ENCODE results near the gene SH2D7.

Gene SH2D7

DNA sequence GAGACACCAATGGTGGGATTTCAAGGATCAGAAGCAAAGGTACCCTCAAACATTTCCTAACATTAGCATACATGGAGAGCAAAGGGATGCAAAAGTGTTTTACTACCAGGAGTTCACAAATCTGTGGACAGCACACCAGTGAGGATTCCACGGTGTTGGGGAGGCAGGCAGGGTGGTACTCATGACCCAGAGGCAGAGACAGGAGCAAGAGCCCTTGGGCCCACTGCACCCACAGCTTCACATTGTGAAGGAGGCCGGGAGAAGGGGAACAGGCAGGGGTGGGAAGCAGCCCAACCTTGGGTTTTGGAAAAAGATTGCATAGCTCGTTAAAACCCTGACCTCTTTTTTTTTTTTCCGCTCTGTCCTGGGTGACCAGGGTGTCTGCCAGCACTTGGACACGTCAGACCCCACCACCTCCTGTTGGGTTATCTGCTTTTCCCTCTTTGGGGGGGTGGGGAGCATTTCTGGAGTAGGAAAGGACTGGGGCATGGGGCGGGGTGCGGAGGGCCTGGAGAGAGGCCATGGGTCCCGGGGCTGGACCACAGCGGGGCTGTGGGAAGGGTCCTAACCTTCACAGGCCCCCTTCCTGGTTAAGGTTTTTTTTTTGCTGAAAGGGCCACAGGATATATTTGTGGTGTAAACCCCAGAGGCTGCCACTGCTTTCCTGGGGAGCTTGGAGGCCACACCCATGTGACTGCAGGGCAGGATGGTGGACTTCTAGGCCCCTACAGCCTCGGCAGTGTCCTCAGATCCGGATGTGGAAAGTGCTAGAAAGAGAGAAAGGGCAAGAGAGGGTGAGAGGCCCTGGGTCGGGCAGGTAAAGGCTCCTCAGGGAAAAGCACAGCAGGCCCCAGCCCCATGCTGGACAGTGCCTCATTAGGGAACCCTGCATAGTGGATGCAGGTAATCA lies 12.5 kb downstream of the SH2D7 start:
- DNase-seq = no peak

GRCh38 chr15:78105476-78106241 lies 13.3 kb downstream of the SH2D7 start:
- no peak for DNase-seq

DNA sequence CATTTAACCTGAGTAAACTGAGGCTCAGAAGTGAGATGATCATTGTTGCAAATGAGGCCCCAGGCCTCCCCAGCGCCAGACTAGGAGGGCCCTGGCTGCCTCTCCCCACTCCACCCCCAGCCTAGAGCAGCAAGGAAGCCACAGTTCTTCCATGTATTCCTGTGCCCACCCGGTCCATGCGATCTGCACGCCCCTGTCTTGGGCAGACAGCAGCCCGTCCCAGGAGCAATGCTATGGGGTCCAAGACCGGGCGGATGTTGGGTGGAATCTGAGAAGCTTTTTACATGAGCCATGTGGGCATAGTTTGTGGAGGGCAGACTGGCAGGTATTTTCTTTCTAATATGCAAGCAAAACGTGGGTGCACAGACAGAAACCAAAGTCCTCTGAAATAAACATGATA lies 15.1 kb downstream of the SH2D7 start:
- no peak for DNase-seq

- peak; percentile 89 for DNase-seq
Measured at GRCh38 chr15:78108300-78109084, 16.1 kb downstream of the SH2D7 start.

GRCh38 chr15:78109156-78109555 lies 16.8 kb downstream of the SH2D7 start:
- no peak for DNase-seq

DNA sequence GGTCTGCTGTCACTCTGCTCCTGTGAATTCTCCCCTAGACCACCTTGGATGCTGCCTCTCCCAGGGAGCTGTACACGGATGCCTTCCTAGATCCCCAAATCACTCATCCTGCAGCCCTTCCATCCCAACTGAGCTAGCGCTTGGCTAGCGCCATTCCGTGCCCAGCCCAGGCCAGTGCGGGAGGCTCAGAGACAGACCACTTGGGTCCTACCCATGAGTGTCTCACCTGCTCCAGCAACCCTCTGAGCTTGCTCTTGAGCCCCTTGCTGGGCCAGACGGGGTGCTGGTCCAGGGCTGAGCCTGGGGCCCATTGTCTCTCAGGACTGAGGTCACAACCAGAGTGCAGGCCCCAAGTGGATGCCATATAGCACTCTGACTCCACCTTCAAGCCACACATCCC lies 17.7 kb downstream of the SH2D7 start:
- no peak for DNase-seq

DNA sequence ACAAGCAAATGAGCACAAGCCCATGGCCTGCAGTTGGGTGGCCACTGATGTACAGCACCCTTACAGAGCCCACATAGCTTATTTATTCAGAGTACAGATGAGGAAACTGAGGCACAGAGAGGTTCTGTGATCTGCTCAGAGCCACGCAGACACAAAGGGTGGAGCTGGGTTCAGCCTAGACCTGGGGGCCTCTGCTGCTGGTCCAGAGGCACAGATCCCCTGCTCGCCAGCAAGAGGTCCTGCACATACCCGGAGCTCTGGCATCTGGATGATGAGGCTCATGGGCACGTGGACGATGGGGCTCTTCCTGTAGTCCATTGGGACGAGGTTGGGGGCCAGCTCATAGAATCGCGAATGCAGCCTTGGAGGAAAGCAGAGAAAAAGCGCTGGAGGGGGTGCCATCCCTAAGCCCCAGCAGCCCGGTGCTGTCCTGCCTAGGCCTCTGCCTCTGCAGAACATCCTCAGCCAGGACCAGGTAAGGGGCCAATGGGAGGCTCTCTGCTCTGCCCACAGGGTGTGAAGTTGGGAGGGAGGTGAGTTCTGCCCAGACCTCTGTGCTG lies 18.6 kb downstream of the SH2D7 start:
- DNase-seq = no peak

DNA sequence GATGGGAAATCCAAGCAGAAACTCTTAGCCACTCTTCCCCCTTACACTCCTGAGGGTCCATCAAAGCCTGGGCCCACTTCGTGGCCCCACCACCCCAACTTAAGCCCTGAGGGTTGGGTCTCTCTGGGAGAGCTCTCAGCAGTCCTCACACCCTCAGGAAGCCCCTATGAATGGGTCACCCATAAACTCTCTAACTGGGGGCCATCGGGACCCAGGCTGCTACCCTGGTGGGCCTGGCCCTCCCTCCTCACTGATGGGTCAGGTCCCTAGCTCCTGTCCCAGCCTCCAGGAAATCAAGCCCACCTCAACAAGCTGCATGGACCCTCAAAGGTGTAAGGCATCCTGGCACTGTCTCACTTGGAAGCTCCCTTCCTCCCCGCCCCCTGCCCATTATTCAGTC lies 19.4 kb downstream of the SH2D7 start:
- DNase-seq = no peak

DNA sequence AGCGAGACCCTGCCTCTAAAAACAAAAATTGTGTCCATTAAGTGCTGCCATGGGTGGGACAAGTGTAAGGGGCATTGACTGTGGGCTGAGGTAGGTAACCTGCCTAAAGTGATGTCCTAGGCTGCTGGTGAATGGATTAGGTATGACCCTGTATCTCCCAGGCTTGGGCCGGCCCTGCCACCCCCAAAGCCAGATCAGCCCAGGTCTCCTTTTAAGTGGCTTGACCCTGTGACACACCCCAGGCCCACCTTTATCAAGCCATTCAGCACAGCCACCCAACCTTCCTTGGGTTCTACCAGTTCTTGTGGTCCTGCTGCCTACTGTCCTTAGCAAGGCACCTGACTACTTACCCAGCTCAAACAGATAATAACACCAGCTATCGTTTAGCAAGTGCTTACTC lies 20.2 kb downstream of the SH2D7 start:
- DNase-seq = no peak

DNA sequence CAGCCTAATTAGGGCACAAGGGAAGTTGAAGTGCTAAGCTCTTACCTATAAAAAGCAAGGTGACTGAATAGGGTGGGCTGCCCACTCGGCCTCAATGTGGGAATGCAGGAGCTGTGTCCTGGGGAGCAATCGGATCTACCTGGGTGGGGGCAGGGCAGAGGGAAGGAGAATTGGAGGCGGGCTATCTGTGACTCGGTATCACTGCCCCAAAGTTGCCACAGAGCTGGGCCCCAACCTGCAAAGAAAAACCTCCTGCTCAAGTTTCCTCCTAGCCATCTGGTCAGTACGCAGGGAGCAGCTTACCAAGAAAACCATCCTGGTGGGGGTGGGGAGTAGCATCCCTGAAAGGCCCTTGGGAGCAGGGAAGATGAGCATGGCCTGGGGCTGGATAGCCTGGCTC lies 28.2 kb downstream of the SH2D7 start:
- DNase-seq = no peak

GRCh38 chr15:78125267-78125666 lies 32.9 kb downstream of the SH2D7 start:
- no peak for DNase-seq

GRCh38 chr15:78127882-78128281 lies 35.5 kb downstream of the SH2D7 start:
- DNase-seq = no peak

GRCh38 chr15:78129077-78129750 lies 36.9 kb downstream of the SH2D7 start:
- DNase-seq = peak; percentile 9

- no peak for DNase-seq
Measured at GRCh38 chr15:78129751-78130287, 37.5 kb downstream of the SH2D7 start.

DNA sequence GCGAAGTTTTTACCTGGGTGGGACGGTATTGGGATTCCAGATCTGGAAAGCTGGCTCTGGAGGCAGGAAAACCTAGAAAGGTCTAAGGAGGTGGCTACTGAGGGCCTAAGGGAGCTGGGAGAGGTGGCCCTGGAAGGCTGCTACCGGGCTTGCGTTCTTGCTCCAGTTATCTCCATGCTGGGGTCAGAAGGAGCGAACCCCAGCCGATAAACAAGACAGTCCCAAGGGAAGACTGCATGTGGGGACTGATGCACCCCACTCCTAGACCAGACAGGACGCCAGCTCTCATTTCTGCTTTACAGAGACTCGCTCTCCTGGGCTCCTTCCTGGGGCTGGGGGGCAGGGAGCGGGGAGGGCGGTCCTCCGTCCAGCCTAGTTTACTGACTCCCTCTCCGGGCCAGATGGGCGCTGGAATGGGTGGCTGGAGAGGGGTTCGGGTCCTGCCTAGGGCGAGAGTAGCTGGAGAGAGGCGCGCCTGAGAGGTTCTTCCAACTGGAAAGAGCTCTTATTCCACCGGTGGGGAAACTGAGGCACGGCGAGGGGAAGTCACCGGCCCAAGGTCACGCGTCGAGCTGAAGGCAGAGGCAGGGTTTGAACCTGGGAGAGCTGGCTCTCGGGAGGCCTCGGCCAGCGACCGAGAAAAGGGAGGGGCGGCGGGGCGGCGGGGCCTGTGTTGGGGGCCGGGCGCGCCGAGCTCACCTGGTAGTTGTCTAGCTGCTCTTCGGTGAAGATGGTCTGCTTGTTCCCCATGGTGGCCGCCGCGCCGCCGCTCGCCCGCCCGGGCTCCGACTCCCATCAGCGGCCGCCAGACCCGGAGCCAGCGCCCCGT lies 38.3 kb downstream of the SH2D7 start:
- DNase-seq = no peak

- DNase-seq = peak; percentile 81
Measured at GRCh38 chr15:78131295-78132061, 39.1 kb downstream of the SH2D7 start, which contains the start of gene CIB2. Gene CIB2 (minus strand): TSS chr15:78131445. CDS start chr15:78131215, 230 bp downstream.

DNA sequence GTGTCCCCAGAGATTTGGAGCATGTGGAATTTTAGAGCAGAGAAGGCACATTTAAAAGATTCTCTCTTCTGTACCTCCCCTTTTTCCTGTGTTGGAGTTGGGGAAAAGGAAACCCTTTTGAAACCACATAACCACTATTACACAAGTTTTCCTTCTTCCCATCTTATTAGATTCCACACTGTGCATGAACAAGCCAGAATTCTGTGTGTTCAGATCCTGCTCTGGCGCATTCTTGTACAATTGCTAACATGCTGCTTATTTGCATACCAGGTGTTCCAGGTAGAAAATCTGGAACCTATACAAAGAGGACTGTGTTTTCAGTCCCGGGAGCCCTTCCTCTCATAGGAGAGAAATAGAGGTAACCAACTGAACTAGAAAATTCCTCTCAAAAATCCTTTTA lies 41.4 kb downstream of the SH2D7 start:
- no peak for DNase-seq

GRCh38 chr15:78139578-78139977 lies 47.2 kb downstream of the SH2D7 start:
- DNase-seq = no peak

DNA sequence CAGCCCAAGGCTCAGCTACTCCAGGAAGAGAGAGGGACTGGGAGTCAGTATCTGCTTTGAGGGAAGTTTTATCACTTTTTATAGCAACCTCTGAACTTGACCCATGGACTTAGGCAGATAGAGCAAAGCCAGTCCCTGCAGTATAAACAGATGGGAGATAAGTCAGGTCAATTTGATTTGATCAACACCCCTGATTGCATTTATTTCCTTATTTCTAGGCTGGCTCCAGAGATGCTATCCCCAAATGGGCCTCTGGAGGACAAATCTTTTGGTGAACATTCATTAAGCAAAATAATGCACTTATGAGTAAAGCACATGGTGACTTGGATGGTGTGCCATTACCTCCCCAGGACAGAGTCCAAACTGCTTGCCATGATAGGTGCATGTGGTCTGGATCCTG lies 47.9 kb downstream of the SH2D7 start:
- DNase-seq = no peak

DNA sequence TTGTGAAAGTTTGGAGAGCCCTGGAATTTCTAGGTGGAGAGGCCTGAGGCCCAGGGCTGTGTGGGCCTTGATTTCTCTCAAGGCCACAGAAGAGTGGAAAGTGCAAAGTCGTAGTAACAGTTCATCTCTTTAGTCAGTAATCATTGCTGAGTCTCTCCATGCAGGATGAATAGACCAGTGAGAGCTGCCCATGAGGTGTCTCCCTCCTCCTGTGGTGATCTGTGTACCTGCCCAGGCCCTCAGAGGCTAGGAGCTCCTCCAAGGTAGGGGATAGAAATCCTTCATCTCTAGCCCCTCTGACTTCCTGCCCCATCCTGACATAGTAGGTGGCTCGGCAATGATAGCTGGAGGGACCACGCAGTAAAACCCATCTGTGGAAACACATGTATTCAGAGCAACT lies 50.0 kb downstream of the SH2D7 start:
- DNase-seq = no peak

All from fibroblast of skin of scalp (primary cell).